CD4-positive, CD25-positive, alpha-beta regulatory T cell (primary cell): ENCODE data around the gene ADGB. TPM values are rescaled to one million over a fixed set of nuclear protein-coding genes. Genes with fewer than 3 reads are reported as not detected.

ENCODE experiments used
- ATAC-seq, 2 donors: fragments of 150-1000 bp; cut with Tn5 transposase; one replicate each; pipeline ENCODE4 v1.10.0; 2021; ENCODE audit warnings: low read depth in 2 of 2, moderate number of reproducible peaks in 2 of 2, moderate library complexity in 1 of 2
- DNase-seq, 3 donors: peaks; one replicate each; pipeline versions ENCODE4 v3.0.0 to v3.0.0-alpha.2; 2012 to 2022; ENCODE audit warnings: mixed read lengths in 1 of 3
- H3K27ac ChIP-seq: one replicate; pipeline ENCODE4 v1.7.0; 2013; ENCODE audit warnings: mild to moderate bottlenecking, low read length; ENCODE audit not compliant: insufficient read depth, poor library complexity, severe bottlenecking
- H3K27me3 ChIP-seq: one replicate; pipeline ENCODE4 v1.7.0; 2013; ENCODE audit warnings: low read length; ENCODE audit not compliant: control insufficient read depth, insufficient read depth
- H3K36me3 ChIP-seq: one replicate; pipeline ENCODE4 v1.7.0; 2013; ENCODE audit warnings: mild to moderate bottlenecking, low read length, moderate library complexity; ENCODE audit not compliant: control insufficient read depth, insufficient read depth
- H3K4me1 ChIP-seq: 2 replicates; pipeline ENCODE4 v1.7.0; 2013; ENCODE audit warnings: mild to moderate bottlenecking, low read length; ENCODE audit not compliant: insufficient read depth, control insufficient read depth, poor library complexity, severe bottlenecking
- H3K4me3 ChIP-seq: one replicate; pipeline ENCODE4 v1.7.0; 2013; ENCODE audit warnings: low read depth, mild to moderate bottlenecking, low read length, moderate library complexity
- H3K9me3 ChIP-seq, 2 experiments: 1 replicate in 1 of 2; 2 replicates in 1 of 2; pipeline ENCODE4 v1.7.0; 2013; ENCODE audit warnings: low read length in 2 of 2, mild to moderate bottlenecking in 1 of 2, moderate library complexity in 1 of 2; ENCODE audit not compliant: control insufficient read depth in 2 of 2
- H3K27ac Mint-ChIP-seq, 3 donors: one replicate each; pipeline ENCODE4 v1.8.0; 2020 to 2022; ENCODE audit warnings: mild to moderate bottlenecking in 3 of 3, mixed read lengths in 3 of 3, moderate library complexity in 2 of 3
- H3K27me3 Mint-ChIP-seq: one replicate; pipeline ENCODE4 v1.8.0; 2022; ENCODE audit warnings: mild to moderate bottlenecking, mixed read lengths
- H3K36me3 Mint-ChIP-seq: one replicate; pipeline ENCODE4 v1.8.0; 2020; ENCODE audit warnings: mixed read lengths
- H3K4me1 Mint-ChIP-seq, 4 donors: one replicate each; pipeline ENCODE4 v1.8.0; 2020 to 2022; ENCODE audit warnings: mixed read lengths in 4 of 4, mild to moderate bottlenecking in 1 of 4
- H3K4me3 Mint-ChIP-seq, 4 donors: one replicate each; pipeline ENCODE4 v1.8.0; 2020 to 2022; ENCODE audit warnings: mild to moderate bottlenecking in 4 of 4, mixed read lengths in 4 of 4, moderate library complexity in 3 of 4
- H3K9me3 Mint-ChIP-seq, 7 donors: one replicate each; pipeline ENCODE4 v1.8.0; 2020 to 2022; ENCODE audit warnings: mixed read lengths in 7 of 7, mild to moderate bottlenecking in 3 of 7, moderate library complexity in 2 of 7
- polyA plus RNA-seq, 4 donors: library from polyadenylated mRNA; unstranded; fragments of 300-500 nt; fragmentation: Illumina TruSeq; gene quantifications; one replicate each; pipeline ENCODE4 v1.2.3, GENCODE V29; 2021
- total RNA-seq: library from RNA; stranded (reverse); gene quantifications from one replicate; pipeline ENCODE4 v1.2.3, GENCODE V29; 2022

Gene ADGB
- total and polyA plus RNA-seq, 5 donors from 2014 or later = not detected

DNA sequence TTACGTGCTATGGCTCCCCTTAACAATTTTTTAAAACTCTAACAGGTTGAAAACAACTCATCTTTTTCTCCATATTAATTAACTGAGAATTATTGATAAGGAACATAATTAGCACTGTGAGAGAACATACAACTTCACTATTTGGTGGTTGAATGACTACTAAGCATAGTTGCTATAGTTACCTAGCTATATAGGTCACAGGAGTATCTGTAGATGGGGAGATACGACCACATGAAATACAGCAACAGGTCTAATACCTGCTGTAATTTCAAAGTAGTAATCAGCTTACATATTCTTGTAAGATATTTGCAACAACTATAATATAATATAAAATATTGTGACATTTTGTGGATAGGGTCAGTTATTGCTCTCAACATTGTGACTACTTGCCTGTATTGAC lies 102.9 kb downstream of the ADGB start:
- Histone ChIP-seq H3K27me3 (no peaks in the 10 kb centered on the region), H3K9me3 (no peaks in the 10 kb centered on the region), H3K4me1 (no peaks in the 10 kb centered on the region), H3K4me3 (no peak overlapping the region), H3K27ac (no peak overlapping the region), H3K36me3 (no peaks in the 10 kb centered on the region)
- no peaks in the 10 kb centered on the region for H3K36me3 Mint-ChIP-seq
- H3K4me1 Mint-ChIP-seq = no peaks in the 10 kb centered on the region
- ATAC-seq = no peak
- no peak for DNase-seq
- no peak overlapping the region for H3K4me3 Mint-ChIP-seq
- no peak overlapping the region for H3K27ac Mint-ChIP-seq
- peaks cover 4% of the 10 kb centered on the region for H3K27me3 Mint-ChIP-seq
- no peaks in the 10 kb centered on the region for H3K9me3 Mint-ChIP-seq

- Histone ChIP-seq H3K27ac (no peak overlapping the region), H3K36me3 (no peaks in the 10 kb centered on the region), H3K9me3 (no peaks in the 10 kb centered on the region), H3K4me1 (no peaks in the 10 kb centered on the region), H3K4me3 (no peak overlapping the region), H3K27me3 (no peaks in the 10 kb centered on the region)
- Mint-ChIP-seq H3K4me3 (no peak overlapping the region), H3K36me3 (no peaks in the 10 kb centered on the region), H3K27ac (no peak overlapping the region), H3K4me1 (no peaks in the 10 kb centered on the region), H3K27me3 (peaks cover 4% of the 10 kb centered on the region), H3K9me3 (peaks cover 0 to 4% (median 0%) of the 10 kb centered on the region in 7 donors)
- DNase-seq (no peak), ATAC-seq (no peak)
Observed at GRCh38 chr6:146709036-146709622, 110.4 kb downstream of the ADGB start.

- H3K27ac ChIP-seq = no peak overlapping the region
- no peaks in the 10 kb centered on the region for H3K36me3 ChIP-seq
- no peak overlapping the region for H3K4me3 ChIP-seq
- Mint-ChIP-seq H3K36me3 (no peaks in the 10 kb centered on the region), H3K27me3 (no peaks in the 10 kb centered on the region), H3K27ac (no peak overlapping the region), H3K4me1 (no peaks in the 10 kb centered on the region), H3K9me3 (peaks cover 0 to 3% (median 0%) of the 10 kb centered on the region in 7 donors), H3K4me3 (no peak overlapping the region)
- ATAC-seq (no peak), DNase-seq (no peak)
- H3K9me3 ChIP-seq = no peaks in the 10 kb centered on the region
- no peaks in the 10 kb centered on the region for H3K4me1 ChIP-seq
- H3K27me3 ChIP-seq = no peaks in the 10 kb centered on the region
Observed at GRCh38 chr6:146719387-146719786, 120.6 kb downstream of the ADGB start.

DNA sequence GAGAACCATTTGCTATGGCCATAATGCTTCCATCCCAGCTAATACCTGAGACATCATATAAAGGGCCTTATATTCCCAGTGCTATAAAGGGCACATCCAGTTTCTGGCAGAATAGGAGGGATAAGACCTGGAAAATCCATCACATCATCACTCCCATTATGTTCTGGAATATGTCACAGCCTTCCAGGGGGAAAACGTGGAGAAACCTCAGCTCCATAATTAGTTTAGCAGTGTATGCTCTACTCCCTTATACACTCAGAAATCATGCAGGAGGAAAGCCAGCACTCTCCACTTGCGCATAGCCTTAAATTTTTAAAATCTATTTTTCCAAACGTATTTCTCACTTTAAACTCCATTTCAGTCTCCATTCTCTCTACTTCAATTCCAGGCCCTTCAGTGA lies 140.9 kb downstream of the ADGB start:
- Mint-ChIP-seq H3K9me3 (peaks cover 0 to 5% (median 0%) of the 10 kb centered on the region in 7 donors), H3K36me3 (no peaks in the 10 kb centered on the region)

DNA sequence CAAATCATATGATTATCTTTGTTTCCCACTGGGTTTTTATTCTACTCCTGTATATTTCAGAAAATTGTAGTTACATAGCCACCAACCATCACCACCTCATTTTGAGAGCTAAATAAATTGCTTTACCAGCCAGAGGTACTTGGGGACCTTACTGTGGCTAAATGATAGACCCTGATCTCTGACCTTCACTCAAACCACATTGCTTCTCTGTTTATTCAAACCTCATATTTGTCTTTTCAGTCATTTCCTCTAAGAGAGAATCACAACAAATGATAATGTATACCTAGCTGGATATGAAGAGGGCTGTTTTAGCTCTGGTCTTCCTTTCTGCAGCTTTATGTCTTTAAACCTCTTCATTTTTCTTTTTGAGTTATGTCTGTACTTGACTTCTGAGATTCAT lies 142.8 kb downstream of the ADGB start:
- DNase-seq = no peak
- Histone ChIP-seq H3K36me3 (no peaks in the 10 kb centered on the region), H3K4me1 (no peaks in the 10 kb centered on the region), H3K9me3 (no peaks in the 10 kb centered on the region), H3K27me3 (no peaks in the 10 kb centered on the region), H3K4me3 (no peak overlapping the region), H3K27ac (no peak overlapping the region)
- Mint-ChIP-seq H3K9me3 (peaks cover 0 to 6% (median 0%) of the 10 kb centered on the region in 7 donors), H3K4me3 (no peak overlapping the region), H3K27ac (no peak overlapping the region), H3K4me1 (no peaks in the 10 kb centered on the region), H3K27me3 (no peaks in the 10 kb centered on the region), H3K36me3 (no peaks in the 10 kb centered on the region)
- no peak for ATAC-seq

More for the DNA sequence above, 140.9 kb downstream of the ADGB start:
- Histone ChIP-seq H3K4me1 (no peaks in the 10 kb centered on the region), H3K36me3 (no peaks in the 10 kb centered on the region), H3K27ac (no peak overlapping the region), H3K4me3 (no peak overlapping the region), H3K9me3 (no peaks in the 10 kb centered on the region), H3K27me3 (no peaks in the 10 kb centered on the region)
- no peak overlapping the region for H3K27ac Mint-ChIP-seq
- ATAC-seq (no peak), DNase-seq (no peak)
- no peak overlapping the region for H3K4me3 Mint-ChIP-seq
- H3K4me1 Mint-ChIP-seq = no peaks in the 10 kb centered on the region
- no peaks in the 10 kb centered on the region for H3K27me3 Mint-ChIP-seq

GRCh38 chr6:146753306-146753705 lies 154.5 kb downstream of the ADGB start:
- no peaks in the 10 kb centered on the region for H3K4me1 ChIP-seq
- DNase-seq = no peak

DNA sequence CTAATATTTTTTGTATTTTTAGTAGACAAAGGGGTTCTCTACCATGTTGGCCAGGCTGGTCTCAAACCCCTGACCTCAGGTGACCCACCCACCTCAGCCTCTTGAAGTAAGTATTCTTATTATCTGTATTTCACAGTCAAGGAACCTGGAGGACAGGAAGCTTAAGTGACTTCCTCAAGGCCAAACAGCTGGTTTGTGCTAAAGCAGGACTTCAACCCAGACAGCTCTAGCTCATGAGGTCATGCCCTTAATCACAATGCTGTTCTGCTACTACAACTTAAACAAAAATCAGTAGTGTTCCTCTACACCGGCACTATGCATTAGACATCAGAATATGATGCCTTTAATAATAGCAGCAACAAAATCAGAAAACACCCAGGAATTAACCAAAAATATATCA lies 168.9 kb downstream of the ADGB start:
- Histone ChIP-seq H3K36me3 (no peaks in the 10 kb centered on the region), H3K4me1 (peaks cover 6% of the 10 kb centered on the region), H3K27me3 (peaks cover 7% of the 10 kb centered on the region), H3K9me3 (no peaks in the 10 kb centered on the region), H3K4me3 (no peak overlapping the region), H3K27ac (no peak overlapping the region)
- H3K27ac Mint-ChIP-seq = no peak overlapping the region
- ATAC-seq (no peak), DNase-seq (no peak)
- no peaks in the 10 kb centered on the region for H3K36me3 Mint-ChIP-seq
- no peak overlapping the region for H3K4me3 Mint-ChIP-seq
- peaks cover 0 to 22% (median 16%) of the 10 kb centered on the region in 4 donors for H3K4me1 Mint-ChIP-seq
- peaks cover 9% of the 10 kb centered on the region for H3K27me3 Mint-ChIP-seq
- H3K9me3 Mint-ChIP-seq = peaks cover 0 to 2% (median 0%) of the 10 kb centered on the region in 7 donors

More at GRCh38 chr6:146753306-146753705, 154.5 kb downstream of the ADGB start:
- no peak overlapping the region for H3K27ac Mint-ChIP-seq
- H3K9me3 Mint-ChIP-seq = peaks cover 0 to 9% (median 4%) of the 10 kb centered on the region in 7 donors
- no peaks in the 10 kb centered on the region for H3K4me1 Mint-ChIP-seq
- H3K4me3 Mint-ChIP-seq = no peak overlapping the region
- Histone ChIP-seq H3K27me3 (no peaks in the 10 kb centered on the region), H3K4me3 (no peak overlapping the region), H3K27ac (no peak overlapping the region), H3K36me3 (no peaks in the 10 kb centered on the region), H3K9me3 (no peaks in the 10 kb centered on the region)
- H3K36me3 Mint-ChIP-seq = no peaks in the 10 kb centered on the region
- ATAC-seq = no peak
- H3K27me3 Mint-ChIP-seq = no peaks in the 10 kb centered on the region

DNA sequence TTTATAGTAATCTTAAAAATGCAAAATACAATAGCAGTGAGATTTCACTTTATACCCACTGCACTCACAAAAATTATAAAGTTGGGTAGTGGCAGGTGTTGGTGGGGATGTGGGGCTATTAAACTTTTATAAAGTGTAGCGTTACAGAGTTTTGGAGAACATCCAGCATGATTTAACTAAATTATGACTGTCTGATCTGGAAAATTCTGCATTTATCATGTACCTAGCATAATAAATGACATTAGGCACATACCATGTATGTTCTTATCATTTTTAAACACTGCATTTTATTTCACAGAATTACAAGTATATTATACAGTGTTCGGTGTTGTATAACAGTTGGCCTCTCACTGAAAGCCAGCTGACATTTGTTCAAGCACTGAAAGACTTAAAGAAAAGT lies 169.9 kb downstream of the ADGB start:
- no peak for ATAC-seq
- H3K4me1 ChIP-seq = peaks cover 6% of the 10 kb centered on the region
- H3K27ac Mint-ChIP-seq = no peak overlapping the region
- H3K9me3 Mint-ChIP-seq = peaks cover 0 to 2% (median 0%) of the 10 kb centered on the region in 7 donors
- no peaks in the 10 kb centered on the region for H3K36me3 ChIP-seq
- no peak overlapping the region for H3K4me3 ChIP-seq
- DNase-seq = no peak
- H3K4me1 Mint-ChIP-seq = peaks cover 0 to 22% (median 16%) of the 10 kb centered on the region in 4 donors
- peaks cover 9% of the 10 kb centered on the region for H3K27me3 Mint-ChIP-seq
- H3K36me3 Mint-ChIP-seq = no peaks in the 10 kb centered on the region
- no peaks in the 10 kb centered on the region for H3K9me3 ChIP-seq
- no peak overlapping the region for H3K4me3 Mint-ChIP-seq
- no peak overlapping the region for H3K27ac ChIP-seq
- peaks cover 7% of the 10 kb centered on the region for H3K27me3 ChIP-seq
